GOT3 (cell line): ENCODE results near the gene STK32B.
"Not testable (repeated sequence)": the region's sequence is repeated elsewhere in the genome, so short reads cannot be mapped to it uniquely, and the experiment has no call there.

Experiments
- DNase-seq: peaks from one replicate; lab custom pipeline; 2025; ENCODE audit warnings: mixed read lengths; lab: John Stamatoyannopoulos, UW

STK32B gene

GRCh38 chr4:5209862-5210261 lies 158.6 kb downstream of the STK32B start:
- no peak for DNase-seq

GRCh38 chr4:5211282-5211839 lies 160.1 kb downstream of the STK32B start:
- no peak for DNase-seq

DNA sequence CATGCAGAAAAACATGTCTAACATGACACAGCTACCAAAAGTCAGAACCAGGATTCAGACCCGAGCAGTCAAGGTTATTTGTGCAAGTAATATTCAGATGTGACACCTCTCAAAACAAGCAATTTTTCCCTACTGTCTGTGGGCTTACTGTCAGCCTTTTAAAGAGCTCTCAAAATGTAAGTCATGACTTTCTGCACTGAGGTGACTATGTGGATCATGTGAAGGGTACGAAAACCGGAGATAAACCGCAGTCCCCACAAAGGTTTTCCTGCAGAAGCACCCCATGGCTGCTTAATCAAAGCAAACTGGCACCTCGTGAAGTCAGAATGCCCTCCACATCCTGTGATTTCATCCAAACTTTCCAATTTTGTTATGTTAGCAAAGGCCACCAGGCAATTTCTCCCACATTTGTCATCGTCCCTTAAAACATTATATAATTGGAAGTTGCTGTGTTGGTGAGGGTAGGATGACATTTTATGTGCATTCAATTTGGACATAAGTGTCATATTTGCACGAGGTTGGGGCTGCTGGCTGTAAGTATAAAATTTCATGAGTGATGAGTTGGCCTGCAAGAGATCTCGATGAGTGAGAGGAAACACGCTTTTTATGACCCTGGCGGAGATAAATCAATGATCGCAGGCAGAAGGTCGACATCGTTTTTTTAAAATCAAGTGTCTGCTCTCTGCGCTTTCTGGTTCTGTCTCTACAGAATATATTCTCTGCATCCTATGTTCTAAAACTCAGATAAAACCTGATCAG lies 161.2 kb downstream of the STK32B start:
- DNase-seq = no peak

GRCh38 chr4:5213087-5213595 lies 161.9 kb downstream of the STK32B start:
- no peak for DNase-seq

DNA sequence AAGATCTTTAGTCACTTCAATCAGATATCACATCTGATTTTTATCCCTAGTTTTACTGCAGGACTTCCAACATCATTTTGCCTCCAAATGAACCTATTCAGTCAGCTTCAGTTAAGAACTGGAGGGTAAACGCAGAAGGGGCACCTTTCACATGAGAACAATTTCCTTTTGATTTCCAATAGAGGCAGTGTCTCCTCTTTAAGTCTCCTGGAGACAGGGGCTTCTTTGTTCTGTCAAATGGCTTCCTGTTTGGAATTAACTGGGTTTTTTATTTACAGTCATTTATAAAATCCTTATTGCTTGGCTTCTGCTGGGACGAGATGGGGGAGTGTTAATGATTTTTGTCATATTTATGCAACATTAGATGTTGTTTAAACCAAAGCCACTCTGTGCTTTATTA lies 164.0 kb downstream of the STK32B start:
- no peak for DNase-seq

DNA sequence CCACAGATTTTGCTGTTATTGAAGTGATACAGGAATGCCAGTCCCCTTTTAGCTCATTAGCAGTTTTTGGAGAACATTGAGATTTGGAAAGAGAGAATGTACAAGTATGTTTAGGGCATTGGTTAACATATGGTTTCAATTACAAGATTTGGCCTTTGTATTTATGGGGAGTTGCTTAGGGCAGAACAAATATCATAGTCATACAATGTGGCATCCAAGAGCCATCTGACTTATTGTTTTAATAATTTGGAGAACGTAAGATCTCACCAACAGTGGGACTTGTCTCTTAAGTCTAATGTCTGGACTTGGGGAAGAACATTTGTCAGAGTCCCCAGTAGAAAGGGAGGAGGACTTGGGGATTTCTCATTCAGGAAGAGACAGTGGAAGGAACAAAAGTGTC lies 166.1 kb downstream of the STK32B start:
- no peak for DNase-seq

- no peak for DNase-seq
Observed at GRCh38 chr4:5218376-5219069, 167.2 kb downstream of the STK32B start.

GRCh38 chr4:5220028-5220427 lies 168.7 kb downstream of the STK32B start:
- DNase-seq = no peak

GRCh38 chr4:5222047-5222446 lies 170.8 kb downstream of the STK32B start:
- DNase-seq = no peak

- no peak for DNase-seq
Observed at GRCh38 chr4:5222951-5223350, 171.7 kb downstream of the STK32B start.

DNA sequence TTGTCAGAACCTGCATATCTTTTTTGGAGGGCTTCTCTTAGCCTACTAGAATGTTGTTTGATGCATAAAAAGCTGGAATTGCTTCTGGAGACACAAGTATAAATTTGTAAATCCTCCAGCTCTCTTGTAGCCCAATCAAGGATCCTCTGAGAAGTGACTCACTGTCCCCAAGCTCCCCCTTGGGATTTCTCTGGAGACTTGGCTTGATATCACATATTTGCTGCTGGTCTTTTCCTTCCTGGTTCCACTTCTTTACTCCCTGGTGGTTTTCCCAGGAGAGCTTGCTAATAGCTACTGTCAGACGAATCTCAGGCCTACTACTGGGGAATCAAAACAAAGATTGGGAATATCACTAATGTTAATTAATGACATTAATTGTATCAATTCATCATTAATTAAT lies 173.1 kb downstream of the STK32B start:
- DNase-seq = no peak

DNA sequence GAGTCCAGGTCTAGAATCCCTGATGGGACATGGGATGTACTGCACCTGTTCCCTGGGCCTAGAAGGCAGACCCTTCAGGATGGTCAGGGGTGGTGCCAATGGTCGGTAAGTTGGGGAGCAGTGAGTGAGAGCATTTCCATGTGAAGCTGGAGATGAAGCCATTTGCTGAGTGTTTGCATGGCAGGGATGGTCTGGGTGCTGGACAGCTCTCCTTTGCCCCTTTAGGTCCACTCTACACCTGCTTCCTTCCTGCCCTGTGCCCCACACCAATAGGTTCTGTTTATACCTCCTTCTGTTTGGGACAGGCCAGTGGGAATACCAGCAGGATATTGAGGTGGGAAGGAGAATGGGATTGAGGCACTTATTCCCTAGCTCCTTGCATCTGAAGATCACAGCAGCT lies 181.3 kb downstream of the STK32B start:
- no peak for DNase-seq

GRCh38 chr4:5237086-5237660 lies 185.9 kb downstream of the STK32B start:
- no peak for DNase-seq

DNA sequence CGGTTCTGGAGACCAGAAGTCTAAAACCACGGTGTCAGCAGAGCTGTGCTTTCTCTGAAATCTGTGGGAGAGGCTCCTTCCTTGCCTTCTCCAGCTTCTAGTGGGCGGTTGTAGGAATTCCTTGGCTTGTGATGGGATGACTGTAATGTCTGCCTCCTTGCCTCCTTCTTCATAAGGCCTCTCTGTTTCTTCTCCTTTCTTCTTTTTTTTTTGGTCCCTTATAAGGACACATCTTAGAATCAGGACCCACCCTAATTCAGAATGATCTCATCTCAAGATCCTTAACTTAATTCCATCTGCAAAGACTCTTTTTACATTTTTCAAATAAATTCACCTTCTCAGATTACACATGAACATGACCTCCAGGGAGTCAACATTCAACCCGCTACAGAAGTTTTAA lies 186.9 kb downstream of the STK32B start:
- no peak for DNase-seq

DNA sequence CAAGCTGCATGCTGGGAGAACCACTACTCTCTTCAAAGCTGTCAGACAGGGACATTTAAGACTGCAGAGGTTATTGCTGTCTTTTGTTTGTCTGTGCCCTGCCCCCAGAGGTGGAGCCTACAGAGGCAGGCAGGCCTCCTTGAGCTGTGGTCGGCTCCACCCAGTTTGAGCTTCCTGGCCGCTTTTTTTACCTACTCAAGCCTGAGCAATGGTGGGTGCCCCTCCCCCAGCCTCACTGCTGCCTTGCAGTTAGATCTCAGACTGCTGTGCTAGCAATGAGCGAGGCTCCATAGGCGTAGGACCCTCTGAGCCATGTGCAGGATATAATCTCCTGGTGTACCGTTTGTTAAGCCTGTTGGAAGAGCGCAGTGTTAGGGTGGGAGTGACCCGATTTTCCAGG lies 195.8 kb downstream of the STK32B start:
- not testable (repeated sequence) for DNase-seq

GRCh38 chr4:5247735-5248134 lies 196.5 kb downstream of the STK32B start:
- no peak for DNase-seq

DNA sequence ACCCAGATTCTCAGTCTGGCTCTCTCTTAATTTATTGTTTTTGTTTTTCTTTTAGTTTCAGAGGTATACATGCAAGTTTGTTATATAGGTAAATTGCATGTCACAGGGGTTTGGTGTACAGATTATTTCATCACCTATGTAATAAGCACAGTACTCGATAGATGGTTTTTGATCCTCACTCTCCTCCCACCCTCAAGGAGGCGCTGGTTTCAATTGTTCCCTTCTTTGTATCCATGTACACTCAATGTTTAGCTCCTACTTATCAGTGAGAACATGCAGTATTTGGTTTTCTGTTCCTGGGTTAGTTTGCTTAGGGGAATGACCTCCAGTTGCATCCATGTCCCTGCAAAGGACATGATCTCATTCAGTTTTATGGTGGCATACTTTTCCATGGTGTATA lies 198.4 kb downstream of the STK32B start:
- DNase-seq = no peak

DNA sequence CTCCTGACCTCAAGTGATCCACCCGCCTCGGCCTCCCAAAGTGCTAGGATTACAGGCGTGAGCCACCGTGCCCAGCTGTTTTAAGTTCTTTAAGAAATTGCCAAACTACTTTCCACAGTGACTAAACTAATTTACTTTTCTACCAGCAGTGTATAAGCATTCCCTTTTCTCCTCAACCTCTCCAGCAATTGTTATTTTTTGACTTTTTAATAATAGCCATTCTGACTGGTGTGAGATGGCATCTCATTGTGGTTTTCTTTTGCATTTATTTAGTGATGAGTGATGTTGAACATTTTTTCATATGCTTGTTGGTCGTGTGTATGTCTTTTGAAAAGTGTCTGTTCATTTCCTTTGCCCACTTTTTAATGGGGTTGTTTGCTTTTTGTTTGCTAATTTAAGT lies 199.3 kb downstream of the STK32B start:
- DNase-seq = not testable (repeated sequence)

DNA sequence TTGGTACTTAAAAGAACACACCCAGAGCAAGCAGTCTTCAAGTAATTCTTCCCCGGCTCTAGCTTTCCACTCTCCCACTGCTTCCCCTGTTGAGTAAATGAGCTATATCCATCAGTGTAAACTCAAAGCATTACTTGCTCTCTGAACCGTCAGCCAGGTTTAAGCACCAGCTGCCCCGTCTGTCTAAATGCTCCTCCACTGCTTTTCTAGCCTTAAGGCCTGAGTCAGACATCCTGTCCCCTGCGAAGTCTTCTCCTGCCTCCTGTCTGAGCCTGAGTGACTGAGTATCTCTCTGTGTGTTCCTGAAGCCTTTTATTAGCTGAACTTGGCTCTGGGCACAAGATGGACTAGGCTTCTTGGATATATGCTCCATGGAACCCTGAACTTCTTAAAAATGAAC lies 205.1 kb downstream of the STK32B start:
- DNase-seq = no peak

DNA sequence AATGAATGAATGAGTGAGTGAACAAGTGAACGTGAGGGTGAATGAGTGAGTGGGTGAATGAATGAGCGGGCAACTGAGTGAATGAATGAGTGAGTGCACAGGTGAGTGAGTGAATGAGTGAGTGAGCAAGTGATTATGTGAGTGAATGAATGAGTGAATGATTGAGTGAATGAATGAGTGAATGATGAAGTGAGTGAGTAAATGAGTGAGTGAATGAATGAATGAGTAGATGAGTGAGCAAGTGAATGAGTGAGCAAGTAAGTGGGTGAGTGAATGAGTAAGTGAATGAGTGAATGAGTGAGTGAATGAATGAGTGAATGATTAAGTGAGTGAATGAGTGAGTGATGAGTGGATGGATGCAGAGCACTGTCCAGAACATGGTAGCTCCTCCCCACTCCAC lies 205.8 kb downstream of the STK32B start:
- DNase-seq = no peak

DNA sequence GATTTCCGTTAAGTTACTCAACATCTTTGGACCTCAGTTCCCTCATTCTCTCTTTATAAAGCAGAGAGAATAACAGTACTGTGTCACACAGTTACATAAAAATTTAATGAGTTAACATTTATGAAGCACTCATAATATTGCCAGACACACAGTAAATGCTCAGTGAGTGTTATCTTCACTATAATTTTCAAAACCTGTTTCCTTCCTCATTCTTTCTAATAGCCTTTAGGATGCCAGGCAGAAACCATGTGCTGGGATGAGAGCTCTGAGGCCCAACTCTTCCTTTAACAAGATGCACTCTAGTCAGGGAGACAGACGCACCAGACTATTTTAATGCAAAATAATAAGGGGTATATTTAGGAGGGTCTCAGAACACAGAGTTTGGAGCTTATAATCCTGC lies 208.2 kb downstream of the STK32B start:
- DNase-seq = no peak

DNA sequence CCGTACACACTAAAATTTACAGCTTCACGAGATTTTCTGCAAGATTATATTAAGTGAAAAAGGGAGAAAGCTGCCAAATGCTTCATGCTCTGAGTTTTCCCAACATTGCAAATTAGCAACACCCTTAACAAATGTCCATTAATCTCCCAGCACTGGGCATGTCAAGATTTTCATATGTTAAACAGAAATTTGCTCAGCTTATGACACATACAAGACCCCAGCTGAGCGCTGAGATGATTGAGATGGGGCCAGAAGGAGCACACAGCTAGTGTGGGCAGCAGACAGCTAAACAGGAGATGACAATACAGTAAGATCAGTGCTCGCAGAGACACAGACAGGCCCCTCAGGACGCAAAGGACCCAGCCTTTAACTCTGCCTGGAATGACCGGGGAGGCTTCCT lies 208.8 kb downstream of the STK32B start:
- DNase-seq = no peak

GRCh38 chr4:5261866-5262265 lies 210.6 kb downstream of the STK32B start:
- no peak for DNase-seq
